ENCODE data around the gene KIAA1217.
A peak's percentile ranks its signal among the peaks of the same experiment; 100 is the strongest.

The KIAA1217 gene

DNA sequence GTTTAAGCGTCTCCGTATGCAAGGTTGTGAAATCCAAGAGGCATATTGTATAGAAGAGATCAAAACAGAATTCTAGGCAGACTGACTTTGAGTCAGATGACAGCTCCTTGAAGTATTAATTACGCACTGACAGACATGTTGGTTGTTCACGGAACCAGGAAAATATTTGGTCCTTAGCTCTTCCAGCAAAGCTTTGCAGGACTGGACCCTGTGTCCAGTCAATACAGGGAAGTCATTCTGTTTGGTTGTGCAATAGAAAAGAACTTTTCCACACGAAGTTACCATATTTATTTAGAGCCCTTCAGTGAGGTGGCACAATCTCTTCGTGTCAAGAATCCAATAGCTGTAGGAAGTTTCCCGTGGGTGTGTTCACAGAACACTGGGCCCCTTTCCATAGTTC lies 309.5 kb downstream of the KIAA1217 start:
- DNase-seq, result no peak

DNA sequence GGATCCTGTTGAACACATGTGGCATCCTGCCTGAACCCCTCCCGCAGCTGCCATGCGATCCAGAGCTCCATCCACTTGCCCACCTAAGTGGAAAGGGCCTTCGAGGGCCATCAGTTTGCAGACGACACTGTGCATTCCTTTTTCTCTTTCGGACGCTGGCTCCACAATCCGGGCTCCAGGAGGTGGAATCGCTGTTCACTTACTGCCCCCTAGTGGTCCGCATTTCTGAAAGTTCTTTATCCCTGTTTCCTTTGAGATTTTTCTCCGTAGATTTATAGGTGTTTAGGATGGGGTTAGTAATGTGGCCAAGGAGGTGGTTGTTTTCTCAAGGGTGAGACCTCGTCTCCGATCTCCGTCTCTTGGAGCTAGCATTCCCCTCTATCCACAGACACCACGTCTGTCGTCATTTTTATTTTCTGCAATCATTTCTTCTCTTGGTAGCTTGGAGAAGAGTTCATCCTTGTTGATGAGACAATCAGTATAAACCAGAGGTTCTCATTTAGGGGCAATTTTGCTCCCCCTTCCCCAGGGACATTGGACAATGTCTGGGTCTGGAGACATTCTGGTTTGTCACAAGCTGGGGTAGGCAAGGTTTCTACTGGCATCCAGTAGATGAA lies 310.2 kb downstream of the KIAA1217 start:
- peak in 1 of 2 donors; percentile 43 for DNase-seq

- no peak for DNase-seq
Observed at GRCh38 chr10:24519950-24520349, 311.0 kb downstream of the KIAA1217 start.

DNA sequence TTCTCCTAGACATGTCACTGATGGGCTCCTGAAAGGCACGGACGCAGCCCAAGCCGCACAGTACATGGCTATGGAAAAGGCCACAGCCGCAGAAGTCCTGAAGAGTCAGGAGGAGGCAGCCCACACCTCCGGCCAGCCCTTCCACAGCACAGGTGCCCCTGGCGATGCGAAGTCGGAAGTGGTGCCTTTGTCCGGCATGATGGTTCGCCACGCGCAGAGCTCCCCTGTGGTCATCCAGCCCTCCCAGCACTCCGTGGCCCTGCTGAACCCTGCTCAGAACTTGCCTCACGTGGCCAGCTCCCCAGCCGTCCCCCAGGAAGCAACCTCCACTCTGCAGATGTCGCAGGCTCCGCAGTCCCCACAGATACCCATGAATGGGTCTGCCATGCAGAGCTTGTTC lies 315.4 kb downstream of the KIAA1217 start:
- DNase-seq, result no peak

DNA sequence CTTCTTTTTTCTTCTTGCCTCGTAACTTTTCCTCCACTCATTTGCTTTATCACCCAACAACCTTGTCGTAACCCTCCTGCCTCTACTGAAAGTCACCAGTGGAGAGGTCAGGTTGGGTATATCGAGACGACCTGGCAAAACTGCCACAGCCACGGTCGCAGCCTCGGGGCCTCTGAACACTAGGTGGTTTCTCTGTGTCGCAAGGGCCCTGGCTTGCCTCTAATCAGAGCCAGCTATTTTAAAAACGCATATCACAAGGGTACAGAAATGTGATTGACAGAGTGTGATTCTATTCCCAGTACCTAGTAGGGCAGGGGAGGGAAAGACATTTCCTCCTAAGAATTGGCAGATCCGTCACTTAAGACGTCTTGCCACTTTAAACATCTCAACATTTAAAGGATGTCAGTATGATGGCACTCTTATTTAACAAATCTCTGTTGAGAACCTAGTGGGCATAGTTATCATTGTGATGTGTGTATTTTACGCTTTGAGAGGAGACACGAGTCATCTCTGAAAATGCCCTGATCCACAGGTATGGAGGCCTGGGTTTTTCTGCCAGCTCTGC lies 317.2 kb downstream of the KIAA1217 start:
- no peak for DNase-seq

DNA sequence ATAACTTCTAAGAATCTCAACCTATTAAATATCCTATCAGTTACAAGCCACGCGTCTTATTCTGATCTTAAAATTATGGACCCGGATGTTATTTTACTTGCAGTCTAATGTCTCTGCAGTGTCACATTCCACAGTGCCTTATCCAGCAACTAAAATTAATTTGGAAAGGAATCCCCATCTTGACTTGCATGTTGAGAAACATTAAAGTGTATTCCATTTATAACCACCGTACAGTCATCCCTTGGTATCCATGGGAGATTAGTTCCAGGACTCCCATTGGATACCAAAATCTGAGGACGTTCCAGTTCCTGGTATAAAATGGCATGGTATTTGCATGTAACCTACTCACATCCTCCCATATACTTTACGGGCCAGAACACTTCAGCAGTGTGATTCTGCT lies 320.0 kb downstream of the KIAA1217 start:
- no peak for DNase-seq

DNA sequence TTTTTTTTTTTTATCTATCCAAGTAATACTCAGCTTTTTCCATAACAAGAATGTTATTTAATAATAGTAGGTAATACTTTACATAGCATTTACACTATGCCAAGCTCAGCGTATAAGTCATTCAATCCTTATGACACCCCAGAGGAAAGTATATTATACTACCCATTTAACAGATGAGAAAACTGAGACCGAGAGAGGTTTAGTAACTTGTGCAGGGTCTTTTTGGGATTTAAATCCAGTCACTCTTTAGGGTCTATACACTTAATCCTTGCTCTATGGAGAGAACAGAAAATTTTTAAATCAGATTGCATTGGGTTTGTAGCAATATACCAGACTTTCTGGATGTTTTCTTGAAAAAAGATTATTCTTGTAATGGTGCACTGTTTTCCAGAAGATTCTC lies 322.5 kb downstream of the KIAA1217 start:
- DNase-seq, result no peak

DNA sequence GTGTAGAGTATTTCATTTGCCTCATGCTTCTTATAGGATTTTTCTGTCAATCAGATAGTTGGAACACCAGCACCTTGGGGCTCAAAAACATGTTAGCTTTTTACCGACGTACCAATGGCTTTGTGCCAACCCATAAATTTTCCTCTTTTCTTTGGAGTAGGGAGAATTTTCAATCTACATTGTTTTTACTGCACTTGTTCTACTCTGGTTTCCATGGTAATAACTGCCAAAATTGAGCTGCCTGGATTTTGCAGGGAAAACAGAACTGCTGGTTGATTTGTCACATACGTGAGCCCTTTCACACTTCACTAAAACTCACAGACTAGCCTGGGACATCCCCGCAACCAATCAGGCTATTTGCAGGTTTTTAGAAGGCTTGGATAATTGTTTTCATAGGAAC lies 325.0 kb downstream of the KIAA1217 start:
- no peak for DNase-seq

GRCh38 chr10:24536636-24537035 lies 327.7 kb downstream of the KIAA1217 start:
- no peak for DNase-seq

GRCh38 chr10:24541239-24541753 lies 332.4 kb downstream of the KIAA1217 start:
- DNase-seq, result no peak

DNA sequence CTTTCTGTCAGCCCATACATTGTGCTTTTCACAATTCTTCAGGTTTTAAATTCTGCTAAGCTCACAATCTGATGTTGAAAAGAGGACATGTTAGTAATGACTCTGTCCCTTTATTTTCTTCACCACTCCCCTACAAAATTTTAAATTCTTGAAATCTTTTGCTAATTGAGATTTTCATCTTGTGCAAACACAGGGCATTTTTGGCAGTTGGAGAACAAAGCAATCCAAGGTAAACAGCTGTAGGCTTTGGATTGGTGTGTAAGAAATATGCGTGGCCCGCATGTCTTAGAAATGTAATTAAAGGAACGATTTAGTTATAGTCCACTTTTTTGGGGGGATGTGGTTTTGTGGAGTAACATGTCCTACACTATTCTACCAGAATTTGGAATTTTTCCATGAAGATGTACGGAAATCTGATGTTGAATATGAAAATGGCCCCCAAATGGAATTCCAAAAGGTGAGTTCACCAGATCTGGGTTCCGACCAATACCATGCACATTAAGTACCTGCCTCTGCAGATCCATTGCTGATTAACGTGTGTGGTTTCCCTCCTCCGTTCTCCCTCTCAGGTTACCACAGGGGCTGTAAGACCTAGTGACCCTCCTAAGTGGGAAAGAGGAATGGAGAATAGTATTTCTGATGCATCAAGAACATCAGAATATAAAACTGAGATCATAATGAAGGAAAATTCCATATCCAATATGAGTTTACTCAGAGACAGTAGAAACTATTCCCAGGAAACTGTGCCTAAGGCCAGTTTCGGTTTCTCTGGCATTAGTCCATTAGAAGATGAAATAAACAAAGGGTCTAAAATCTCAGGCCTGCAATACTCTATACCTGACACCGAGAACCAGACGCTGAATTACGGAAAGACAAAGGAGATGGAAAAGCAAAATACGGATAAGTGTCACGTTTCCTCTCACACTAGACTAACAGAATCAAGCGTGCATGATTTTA lies 333.7 kb downstream of the KIAA1217 start:
- DNase-seq, result no peak

DNA sequence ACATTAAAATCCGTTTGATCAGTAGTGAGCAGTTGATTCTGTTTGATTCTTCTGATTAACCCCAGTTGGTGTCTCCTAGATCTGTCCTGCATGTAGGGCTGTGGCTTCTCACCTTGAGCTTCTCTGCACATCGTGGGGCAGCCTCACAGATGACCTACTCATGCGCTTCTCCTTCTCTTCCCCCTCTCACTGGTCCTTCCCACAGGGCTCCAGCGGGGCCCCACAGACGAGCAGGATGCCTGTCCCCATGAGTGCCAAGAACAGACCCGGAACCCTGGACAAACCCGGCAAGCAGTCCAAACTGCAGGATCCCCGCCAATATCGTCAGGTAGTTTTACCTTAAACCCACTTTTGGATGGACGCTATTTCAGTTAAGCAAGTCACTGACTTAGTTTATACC lies 335.8 kb downstream of the KIAA1217 start:
- no peak for DNase-seq

- no peak for DNase-seq
Observed at GRCh38 chr10:24545585-24545984, 336.6 kb downstream of the KIAA1217 start.

GRCh38 chr10:24550680-24551079 lies 341.7 kb downstream of the KIAA1217 start:
- DNase-seq, result no peak

DNA sequence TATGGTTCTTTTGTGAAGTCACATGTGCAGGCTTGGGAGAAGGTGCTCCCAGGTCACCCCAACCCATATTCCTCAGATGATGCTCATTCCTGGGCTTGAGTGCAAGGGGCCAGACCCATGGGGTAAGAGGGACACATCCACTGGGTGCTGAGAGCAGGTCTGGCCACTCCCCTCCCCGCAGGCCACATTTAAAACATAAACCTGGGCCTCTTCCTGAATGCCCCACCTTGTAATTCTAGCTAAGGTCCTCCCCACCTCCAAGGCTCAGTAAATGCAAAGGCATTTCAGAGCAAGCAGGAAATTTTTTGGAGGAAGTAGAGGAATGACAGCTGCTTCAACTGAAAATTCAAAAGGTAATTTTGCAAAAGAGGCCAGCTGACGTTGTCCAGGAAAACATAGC lies 342.2 kb downstream of the KIAA1217 start:
- DNase-seq, result no peak

- no peak for DNase-seq
Observed at GRCh38 chr10:24552346-24553016, 343.5 kb downstream of the KIAA1217 start.

DNA sequence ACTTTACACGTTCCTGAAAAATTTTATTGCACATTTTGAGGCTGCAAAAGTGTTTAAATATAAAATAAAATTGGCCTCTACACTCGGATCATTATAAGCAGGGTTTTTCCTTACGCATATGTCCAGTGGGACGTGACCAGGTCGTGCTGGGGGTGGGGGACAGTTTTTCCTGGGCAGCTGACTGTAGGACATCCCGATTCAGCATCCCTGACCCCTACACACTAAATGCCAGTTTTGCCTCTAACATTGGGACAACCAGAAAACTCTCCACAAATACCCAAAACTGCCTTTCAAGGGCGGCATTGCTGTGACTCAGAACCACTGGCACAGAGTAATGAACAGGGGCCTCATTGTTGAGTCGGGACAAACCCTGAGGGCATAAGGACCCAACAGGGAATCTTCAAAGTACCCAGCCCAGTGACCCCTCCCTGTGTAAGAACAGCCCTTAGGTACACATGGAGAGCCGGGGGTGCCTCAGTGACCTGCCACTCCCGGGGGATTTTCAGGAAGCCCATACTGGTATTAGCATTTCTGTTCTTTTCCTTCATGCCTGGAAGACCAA lies 344.2 kb downstream of the KIAA1217 start:
- no peak for DNase-seq

DNA sequence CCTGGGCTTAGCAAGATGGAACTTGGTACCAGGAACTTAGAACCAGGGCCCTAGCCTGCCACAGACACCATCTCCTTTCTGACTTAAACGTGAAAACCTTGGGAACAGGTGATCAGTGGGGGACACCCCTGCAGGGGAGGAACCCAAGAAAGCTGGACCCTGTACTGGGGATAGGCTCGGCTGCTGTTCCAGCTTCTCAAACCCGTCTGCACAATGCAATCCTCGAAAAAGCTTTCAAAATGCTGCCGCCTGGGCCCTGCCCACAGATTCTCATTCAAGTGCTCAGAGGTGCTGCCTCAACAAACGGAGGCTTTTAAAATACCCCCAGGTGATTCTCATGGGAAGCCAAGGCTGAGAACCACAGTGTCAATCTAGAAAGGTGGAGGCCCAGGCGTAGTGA lies 345.1 kb downstream of the KIAA1217 start:
- no peak for DNase-seq

GRCh38 chr10:24556126-24556749 lies 347.3 kb downstream of the KIAA1217 start:
- no peak for DNase-seq

DNA sequence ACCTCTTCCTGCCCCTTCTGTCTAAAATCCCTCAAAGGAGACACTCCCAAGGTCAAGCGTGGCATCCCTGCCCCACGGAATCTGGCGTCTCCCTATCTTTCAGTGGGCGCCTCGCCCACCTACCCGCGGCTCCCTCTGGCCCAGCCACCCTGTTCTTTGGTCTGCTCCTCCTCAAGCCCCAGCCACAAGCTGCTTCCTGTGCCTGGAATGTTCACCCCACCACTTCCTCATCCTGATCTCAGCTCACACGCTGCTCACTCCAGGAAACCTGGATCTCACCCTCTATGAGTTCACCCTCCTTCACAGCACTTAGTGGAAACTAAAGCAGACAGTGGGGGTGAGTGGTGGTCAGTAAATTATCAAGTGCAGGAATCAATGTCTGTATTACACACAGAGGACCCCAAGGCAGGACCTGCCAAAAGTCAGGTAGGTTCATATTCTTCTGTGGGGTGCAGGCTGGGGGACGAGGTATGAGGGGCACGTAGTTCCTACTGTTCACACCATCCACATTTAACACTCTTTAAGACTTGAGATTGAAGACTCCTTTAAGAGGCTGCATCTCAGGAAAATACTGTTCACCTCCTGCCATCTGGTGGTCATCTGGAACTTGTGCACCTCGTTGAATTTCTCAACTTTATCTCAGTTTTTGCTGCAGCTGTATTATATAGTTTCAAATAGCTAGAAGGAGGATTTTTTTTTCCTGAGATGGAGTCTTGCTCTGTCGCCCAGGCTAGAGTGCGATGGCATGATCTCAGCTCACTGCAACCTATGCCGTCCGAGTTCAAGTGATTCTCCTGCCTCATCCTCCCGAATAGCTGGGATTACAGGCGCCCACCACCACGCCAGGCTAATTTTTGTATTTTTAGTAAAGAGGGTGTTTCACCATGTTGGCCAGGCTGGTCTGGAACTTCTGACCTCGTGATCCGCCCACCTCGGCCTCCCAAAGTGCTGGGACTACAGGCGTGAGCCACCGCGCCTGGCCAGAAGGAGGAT lies 348.1 kb downstream of the KIAA1217 start:
- peak; percentile 17 to 35 for DNase-seq

GRCh38 chr10:24561453-24561852 lies 352.5 kb downstream of the KIAA1217 start:
- no peak for DNase-seq

All from inflammatory macrophage treated with lipopolysaccharide for 1 hour (primary cell).